Measurements from ENCODE around the gene CD99.

DNA sequence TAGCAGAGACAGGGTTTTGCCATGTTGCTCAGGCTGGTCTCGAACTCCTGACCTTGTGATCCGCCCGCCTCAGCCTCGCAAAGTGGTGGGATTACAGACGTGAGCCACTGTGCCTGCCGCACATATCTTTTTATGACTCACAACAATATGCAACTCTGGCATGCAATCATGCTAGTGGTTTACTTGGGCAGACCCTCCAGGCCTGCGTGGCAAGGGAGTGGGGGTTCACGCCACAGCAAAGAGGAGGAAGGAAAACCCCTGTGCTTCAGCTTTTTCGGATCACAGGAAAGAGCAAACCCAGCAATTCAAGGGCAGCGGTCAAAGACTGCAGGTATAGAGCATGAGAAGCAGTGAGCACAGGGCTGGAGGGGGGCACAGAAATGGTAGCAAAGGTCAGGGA, 48.3 kb upstream of the CD99 start:
- TF ChIP-seq POLR2A (IDR thresholded peaks at IDR 0.05; ENCODE audit: low read length) (no peak), GATA1 (IDR thresholded peaks at IDR 0.05; ENCODE audit: low read depth, low read length) (no peak)
